Measurements from ENCODE around the gene TMED9. TPM values are rescaled to one million over a fixed set of nuclear protein-coding genes. Genes with fewer than 3 reads are reported as not detected.

The TMED9 gene
- total RNA-seq, 1 donor, result 90.7 TPM

DNA sequence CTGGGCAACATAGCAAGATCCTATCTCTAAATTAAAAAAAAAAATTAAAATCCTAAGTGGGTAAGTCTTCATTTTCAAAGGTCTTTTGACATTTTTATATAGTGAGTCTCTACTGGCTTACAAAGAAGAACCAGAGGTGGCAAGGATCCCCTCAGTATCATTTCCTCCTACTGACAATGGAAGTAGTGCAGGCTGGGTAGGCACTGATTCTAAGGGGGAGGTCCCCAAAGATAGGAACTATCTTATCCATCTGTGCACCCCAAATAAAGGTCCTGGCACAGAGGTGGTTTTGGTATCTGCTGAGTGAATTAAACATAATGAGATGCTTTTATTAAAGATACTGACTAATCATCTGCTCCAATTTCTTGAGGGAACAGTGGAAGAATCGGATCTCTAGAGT is 41.9 kb upstream of the TMED9 start:
- TF ChIP-seq, protein P1, sequence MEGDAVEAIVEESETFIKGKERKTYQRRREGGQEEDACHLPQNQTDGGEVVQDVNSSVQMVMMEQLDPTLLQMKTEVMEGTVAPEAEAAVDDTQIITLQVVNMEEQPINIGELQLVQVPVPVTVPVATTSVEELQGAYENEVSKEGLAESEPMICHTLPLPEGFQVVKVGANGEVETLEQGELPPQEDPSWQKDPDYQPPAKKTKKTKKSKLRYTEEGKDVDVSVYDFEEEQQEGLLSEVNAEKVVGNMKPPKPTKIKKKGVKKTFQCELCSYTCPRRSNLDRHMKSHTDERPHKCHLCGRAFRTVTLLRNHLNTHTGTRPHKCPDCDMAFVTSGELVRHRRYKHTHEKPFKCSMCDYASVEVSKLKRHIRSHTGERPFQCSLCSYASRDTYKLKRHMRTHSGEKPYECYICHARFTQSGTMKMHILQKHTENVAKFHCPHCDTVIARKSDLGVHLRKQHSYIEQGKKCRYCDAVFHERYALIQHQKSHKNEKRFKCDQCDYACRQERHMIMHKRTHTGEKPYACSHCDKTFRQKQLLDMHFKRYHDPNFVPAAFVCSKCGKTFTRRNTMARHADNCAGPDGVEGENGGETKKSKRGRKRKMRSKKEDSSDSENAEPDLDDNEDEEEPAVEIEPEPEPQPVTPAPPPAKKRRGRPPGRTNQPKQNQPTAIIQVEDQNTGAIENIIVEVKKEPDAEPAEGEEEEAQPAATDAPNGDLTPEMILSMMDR (IDR thresholded peaks at IDR 0.05; ENCODE audit: insufficient read depth, low read length), result no peak
- no peak for DNase-seq (ENCODE audit: low read depth)

DNA sequence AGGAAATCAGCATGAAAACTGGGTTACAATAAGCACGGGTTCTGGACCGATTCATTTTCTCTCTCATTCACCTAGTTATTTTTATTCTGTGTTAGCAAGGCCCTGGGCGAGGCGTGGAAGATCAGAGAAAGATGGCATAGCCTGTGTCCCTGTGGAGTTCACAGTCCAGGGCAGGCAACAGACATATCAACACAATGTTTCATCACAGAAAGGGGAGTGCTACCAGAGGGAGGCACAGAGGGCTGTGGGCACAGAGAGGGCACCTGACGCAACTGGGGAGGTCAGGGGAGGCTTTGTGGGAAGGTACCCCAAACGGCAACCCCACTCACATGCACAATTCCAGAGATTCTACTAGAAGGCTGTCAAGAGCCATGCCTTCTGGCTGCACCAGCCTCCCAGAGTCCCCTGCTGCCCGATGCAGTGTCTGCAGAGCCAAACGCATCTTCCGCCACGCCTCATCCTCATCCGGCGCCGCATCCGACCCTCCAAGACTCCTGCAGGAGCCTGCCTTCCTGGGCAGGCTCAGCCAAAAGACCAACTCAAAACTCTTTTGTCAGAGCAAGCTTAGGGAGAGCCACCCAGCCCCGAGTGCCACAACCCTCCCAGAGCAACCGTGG is 39.1 kb upstream of the TMED9 start:
- DNase-seq (ENCODE audit: low read depth), result no peak
- TF ChIP-seq, protein P1 (IDR thresholded peaks at IDR 0.05; ENCODE audit: insufficient read depth, low read length), result no peak
- peak overlapping the region; percentile 82 for H3K4me3 ChIP-seq (ENCODE audit: low read depth, low read length)

More for the DNA sequence above, 41.9 kb upstream of the TMED9 start:
- H3K4me3 ChIP-seq (ENCODE audit: low read depth, low read length), result no peak overlapping the region

DNA sequence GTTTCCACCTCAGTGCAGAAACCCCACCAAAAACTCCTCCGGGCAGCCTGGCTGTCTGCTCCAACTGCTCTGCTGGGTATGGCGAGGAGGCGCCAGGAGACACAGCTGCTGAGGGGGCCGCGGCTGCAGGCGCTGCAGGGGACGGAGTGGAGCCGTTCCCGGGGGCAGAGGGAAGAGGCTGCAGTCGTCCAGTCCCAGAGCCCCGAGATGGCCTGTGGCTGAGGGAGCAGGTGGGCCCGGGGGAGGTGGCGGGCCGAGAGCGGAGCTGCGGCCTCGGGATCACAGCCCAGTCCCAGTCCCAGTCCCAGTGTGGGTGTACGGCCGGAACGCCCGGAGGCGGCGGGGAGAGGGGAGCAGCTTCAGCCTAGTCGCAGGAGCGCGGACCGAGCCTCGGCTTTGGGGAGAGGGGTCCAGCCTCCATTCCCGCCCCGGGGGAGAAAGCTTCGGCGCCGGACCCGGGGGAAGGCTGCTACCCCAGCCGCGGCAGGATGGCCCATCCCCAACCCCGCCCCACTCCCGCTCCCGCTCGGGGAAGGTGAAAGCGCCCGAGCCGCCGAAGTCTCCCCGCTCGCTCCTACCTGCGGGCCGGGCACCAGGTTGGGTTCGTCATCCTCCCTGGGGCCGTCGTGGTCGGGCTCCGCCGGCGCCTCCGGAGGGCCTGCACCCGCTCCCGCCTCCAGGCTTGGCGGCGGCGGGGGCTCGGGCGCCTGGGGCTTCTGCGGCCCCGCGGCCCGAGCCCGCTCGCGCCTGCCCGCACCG is 38.2 kb upstream of the TMED9 start:
- TF ChIP-seq, protein P1 (IDR thresholded peaks at IDR 0.05; ENCODE audit: insufficient read depth, low read length), result no peak
- peak overlapping the region; percentile 82 for H3K4me3 ChIP-seq (ENCODE audit: low read depth, low read length)
- DNase-seq (ENCODE audit: low read depth), result no peak

DNA sequence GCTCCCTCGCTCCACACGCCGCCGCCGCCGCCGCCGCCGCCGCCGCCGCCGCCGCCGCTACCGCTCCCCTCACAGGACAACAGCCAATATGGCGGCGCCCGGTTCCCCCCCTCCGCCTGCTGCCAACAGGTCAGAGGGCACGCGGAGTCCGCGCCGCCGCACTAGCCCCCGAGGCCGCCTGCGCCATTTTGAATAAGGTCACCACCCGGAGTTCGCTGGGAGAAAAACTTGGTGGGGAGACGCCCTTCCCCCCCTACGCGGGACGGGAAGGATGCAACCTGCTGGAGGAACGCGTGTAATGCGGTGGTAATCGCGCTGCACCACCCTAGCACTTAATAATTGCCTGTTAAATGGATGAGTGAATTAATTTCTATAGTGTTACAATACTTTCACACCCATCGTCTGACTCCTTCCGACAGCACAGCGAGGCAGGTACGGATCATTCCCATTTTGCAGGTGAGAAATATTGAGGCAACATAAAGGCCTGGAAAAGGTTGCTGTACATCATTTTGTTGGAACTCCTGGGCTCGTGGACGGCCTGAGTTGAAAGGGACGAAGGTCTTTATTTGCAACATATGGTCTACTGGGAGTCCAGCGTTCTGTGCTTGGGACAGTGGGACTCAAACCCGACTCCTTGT is 37.4 kb upstream of the TMED9 start, which contains the start of gene FAM193B:
FAM193B (minus strand) TSS at position 90 of the 638 bp plus-strand sequence. CDS start 105 bp downstream, outside the sequence.
- peak; percentile 87 for DNase-seq (ENCODE audit: low read depth)
- TF ChIP-seq, protein P1 (IDR thresholded peaks at IDR 0.05; ENCODE audit: insufficient read depth, low read length), result peak; percentile 33
- H3K4me3 ChIP-seq (ENCODE audit: low read depth, low read length), result peak within 1 kb of the TSS; percentile 82

DNA sequence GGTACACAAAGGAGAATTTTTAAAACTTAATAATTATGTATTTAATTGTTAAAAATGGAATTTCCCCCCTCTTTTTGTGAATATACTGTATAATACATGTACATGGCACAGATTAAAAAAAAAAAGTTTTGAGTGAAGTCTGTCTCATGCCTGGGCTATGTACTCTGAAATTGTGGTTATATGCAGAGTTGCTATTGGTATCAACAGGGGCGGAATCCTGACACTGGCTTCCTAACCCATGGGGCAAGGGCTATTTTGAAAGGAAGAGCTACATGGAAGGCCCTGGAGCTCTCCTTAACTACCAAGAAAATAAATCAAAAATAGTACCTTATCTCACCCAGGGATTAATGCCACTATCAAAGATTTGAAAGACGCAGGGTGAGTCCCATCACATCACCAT is 36.8 kb upstream of the TMED9 start:
- H3K4me3 ChIP-seq (ENCODE audit: low read depth, low read length), result no peak overlapping the region
- TF ChIP-seq, protein P1 (IDR thresholded peaks at IDR 0.05; ENCODE audit: insufficient read depth, low read length), result no peak
- no peak for DNase-seq (ENCODE audit: low read depth)

DNA sequence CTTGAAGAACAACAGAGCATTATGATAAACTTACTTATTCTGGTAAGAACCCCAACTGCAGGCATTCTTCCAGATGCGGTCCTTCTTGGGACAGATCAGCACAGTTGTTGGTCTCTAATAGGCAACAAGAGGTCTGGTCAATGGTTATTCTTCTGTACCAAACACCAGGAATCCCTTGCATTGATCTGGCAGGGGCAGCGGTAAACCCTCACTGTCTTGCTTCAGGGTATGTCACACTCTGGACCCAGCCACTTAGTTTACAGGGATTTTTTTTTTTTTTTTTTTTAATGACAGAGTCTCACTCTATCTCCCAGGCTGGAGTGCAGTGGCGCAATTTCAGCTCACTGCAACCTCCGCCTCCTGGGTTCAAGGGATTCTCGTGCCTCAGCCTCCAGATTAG is 36.3 kb upstream of the TMED9 start:
- TF ChIP-seq, protein P1 (IDR thresholded peaks at IDR 0.05; ENCODE audit: insufficient read depth, low read length), result no peak
- DNase-seq (ENCODE audit: low read depth), result no peak
- H3K4me3 ChIP-seq (ENCODE audit: low read depth, low read length), result no peak overlapping the region

All from fibroblast of the aortic adventitia (primary cell).